Esophagus squamous epithelium (tissue), 4 donors: ENCODE measurements around the gene PBOV1.

Source experiments
- CTCF ChIP-seq, 6 experiments: fragments of 450-650 bp in 4 of 6; fragments of 200-600 bp in 2 of 6; sonication (generic) in 2 of 6; IDR thresholded peaks; one replicate each; pipeline ENCODE4 v1.5.1; 2016 to 2019; ENCODE audit warnings: antibody characterized with exemption in 6 of 6, mild to moderate bottlenecking in 4 of 6, moderate library complexity in 4 of 6
- POLR2A ChIP-seq, 4 donors: fragments of 450-650 bp; IDR thresholded peaks; one replicate each; pipeline ENCODE4 v1.6.1; 2017; ENCODE audit warnings: antibody characterized with exemption in 4 of 4, mild to moderate bottlenecking in 4 of 4, moderate library complexity in 3 of 4

GRCh38 chr6:138194287-138194686 is 24.0 kb downstream of the PBOV1 start:
- TF ChIP-seq CTCF (IDR thresholded peaks at IDR 0.05) (no peak), POLR2A (IDR thresholded peaks at IDR 0.05) (no peak)
